Rectal smooth muscle tissue (tissue), 1 donor: Measurements from ENCODE around the gene NAALADL2.
A peak's percentile ranks its signal among the peaks of the same experiment; 100 is the strongest.

ENCODE experiments used
- H3K27ac ChIP-seq: one replicate; pipeline ENCODE4 v1.7.0; 2013; ENCODE audit warnings: low read depth, low read length, inconsistent platforms
- H3K27me3 ChIP-seq: one replicate; pipeline ENCODE4 v1.7.0; 2013; ENCODE audit warnings: low read length; ENCODE audit not compliant: control insufficient read depth, insufficient read depth
- H3K36me3 ChIP-seq: one replicate; pipeline ENCODE4 v1.7.0; 2013; ENCODE audit warnings: low read length; ENCODE audit not compliant: control insufficient read depth, insufficient read depth
- H3K4me1 ChIP-seq: one replicate; pipeline ENCODE4 v1.7.0; 2013; ENCODE audit warnings: low read length; ENCODE audit not compliant: control insufficient read depth, insufficient read depth
- H3K4me3 ChIP-seq: one replicate; pipeline ENCODE4 v1.7.0; 2013; ENCODE audit warnings: low read length
- H3K9ac ChIP-seq: one replicate; pipeline ENCODE4 v1.7.0; 2013; ENCODE audit warnings: low read length

NAALADL2 gene

DNA sequence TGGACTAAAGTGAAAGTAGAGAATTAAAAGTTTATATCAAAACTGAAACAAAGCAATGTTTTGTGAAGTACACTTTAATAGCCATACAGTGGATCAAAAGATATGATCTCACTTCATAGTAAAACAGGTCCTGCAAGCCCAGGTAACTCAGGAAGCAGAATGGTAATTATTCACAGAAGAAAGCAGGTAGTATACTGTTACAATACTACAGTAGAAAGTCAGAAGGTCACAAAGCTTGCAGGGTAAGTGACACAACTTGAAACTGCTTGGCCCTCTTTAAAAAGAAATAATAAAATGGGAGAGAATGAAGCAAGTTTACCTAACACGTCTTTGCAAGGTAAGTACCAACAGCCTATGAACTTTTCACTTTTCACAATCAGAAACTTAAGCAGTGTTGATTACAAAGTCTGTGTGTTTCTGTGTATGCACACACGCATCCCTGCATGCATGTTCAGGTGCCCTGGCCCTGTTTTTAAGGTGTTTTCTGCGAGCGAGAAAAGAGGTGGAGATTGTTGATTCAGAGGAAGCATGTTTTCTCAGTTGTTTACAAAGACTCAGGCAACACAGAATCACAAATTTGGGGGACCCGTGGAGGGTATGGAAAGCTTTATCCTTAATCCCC is at the start of gene NAALADL2:
Gene NAALADL2, plus strand, starts transcription at position 221 of the 622 bp plus-strand sequence.
- Histone ChIP-seq H3K9ac (no peak within 1 kb of the TSS), H3K27ac (no peak within 1 kb of the TSS)

GRCh38 chr3:174810254-174810653 is 48.9 kb upstream of the NAALADL2 start:
- Histone ChIP-seq H3K9ac (no peak overlapping the region), H3K27ac (no peak overlapping the region), H3K4me3 (no peak overlapping the region), H3K36me3 (no peaks in the 10 kb centered on the region), H3K4me1 (no peaks in the 10 kb centered on the region), H3K27me3 (no peaks in the 10 kb centered on the region)

More for the DNA sequence above, at the start of gene NAALADL2:
- H3K4me3 ChIP-seq: peak within 1 kb of the TSS; percentile 1
- H3K4me1 ChIP-seq: no peaks in the 10 kb centered on the region
- H3K27me3 ChIP-seq: no peaks in the 10 kb centered on the region
- H3K36me3 ChIP-seq: no peaks in the 10 kb centered on the region

- Histone ChIP-seq H3K4me1 (no peaks in the 10 kb centered on the region), H3K36me3 (no peaks in the 10 kb centered on the region), H3K27ac (no peak overlapping the region), H3K9ac (no peak overlapping the region), H3K4me3 (no peak overlapping the region), H3K27me3 (no peaks in the 10 kb centered on the region)
These were observed 46.8 kb upstream of the NAALADL2 start for GRCh38 chr3:174812172-174812862.

DNA sequence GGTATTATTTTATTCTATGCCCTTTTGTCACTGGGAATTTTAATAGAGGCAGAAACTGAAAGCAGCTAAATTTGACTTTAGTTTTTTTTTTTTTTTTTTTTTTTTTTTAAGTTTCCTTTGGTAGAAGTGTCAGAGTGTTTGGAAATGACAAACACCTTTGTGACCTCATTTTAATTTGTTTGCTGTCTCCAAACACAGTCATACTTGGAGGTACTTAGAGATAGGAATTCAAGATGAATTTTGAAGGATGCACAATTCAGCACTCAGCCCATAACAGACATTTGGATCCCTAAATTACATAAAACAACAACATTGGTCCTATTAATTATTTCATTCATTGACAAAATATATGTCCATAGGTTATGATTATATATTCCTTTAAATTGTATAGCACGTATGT is 43.4 kb upstream of the NAALADL2 start:
- Histone ChIP-seq H3K9ac (no peak overlapping the region), H3K4me1 (no peaks in the 10 kb centered on the region), H3K27me3 (no peaks in the 10 kb centered on the region), H3K36me3 (no peaks in the 10 kb centered on the region), H3K27ac (no peak overlapping the region), H3K4me3 (no peak overlapping the region)

- H3K27ac ChIP-seq: no peak overlapping the region
- H3K4me3 ChIP-seq: no peak overlapping the region
- no peaks in the 10 kb centered on the region for H3K27me3 ChIP-seq
- H3K9ac ChIP-seq: no peak overlapping the region
- H3K36me3 ChIP-seq: no peaks in the 10 kb centered on the region
- no peaks in the 10 kb centered on the region for H3K4me1 ChIP-seq
These were observed 38.2 kb upstream of the NAALADL2 start for GRCh38 chr3:174820885-174821284.

DNA sequence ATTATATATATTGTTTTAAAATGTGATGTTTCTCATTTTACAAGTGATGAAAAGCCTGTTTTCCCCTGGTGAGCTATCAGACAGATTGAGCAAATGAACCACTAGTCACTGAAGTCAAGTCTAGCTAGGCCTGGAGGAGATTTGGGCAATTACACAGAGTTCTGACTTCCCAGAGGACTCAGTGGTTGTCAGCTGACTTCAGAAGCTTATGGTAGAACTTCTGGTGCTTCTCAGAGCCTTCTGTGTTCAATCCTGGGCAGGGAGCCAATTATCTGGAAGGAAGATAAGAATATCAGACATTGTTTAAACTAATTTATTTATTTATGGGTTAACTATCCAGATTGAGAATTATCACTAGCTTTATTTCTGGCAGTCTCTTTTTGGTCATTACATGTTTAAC is 37.7 kb upstream of the NAALADL2 start:
- Histone ChIP-seq H3K9ac (no peak overlapping the region), H3K4me3 (no peak overlapping the region), H3K27ac (no peak overlapping the region), H3K36me3 (no peaks in the 10 kb centered on the region), H3K4me1 (no peaks in the 10 kb centered on the region), H3K27me3 (no peaks in the 10 kb centered on the region)

GRCh38 chr3:174822320-174822719 is 36.8 kb upstream of the NAALADL2 start:
- Histone ChIP-seq H3K9ac (no peak overlapping the region), H3K4me1 (no peaks in the 10 kb centered on the region), H3K36me3 (no peaks in the 10 kb centered on the region), H3K4me3 (no peak overlapping the region), H3K27ac (no peak overlapping the region), H3K27me3 (no peaks in the 10 kb centered on the region)

DNA sequence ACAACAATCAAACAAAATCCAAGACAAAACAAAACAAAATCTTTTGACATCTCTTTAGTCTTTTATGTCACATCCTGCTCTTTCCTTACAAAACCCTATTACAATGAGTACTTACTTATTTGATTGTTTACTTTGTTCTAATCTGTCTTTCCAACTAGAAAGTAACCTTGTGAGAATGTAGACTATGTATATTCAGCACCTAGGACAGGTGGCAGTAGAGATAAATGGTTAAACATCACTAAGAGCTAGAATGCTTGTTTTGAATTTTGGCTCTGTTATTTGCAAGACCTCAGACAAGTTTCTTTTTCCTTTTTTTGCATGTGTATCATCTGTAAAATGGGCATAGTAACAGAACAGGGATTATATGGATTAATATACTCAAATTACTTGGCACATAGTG is 33.1 kb upstream of the NAALADL2 start:
- no peak overlapping the region for H3K27ac ChIP-seq
- no peak overlapping the region for H3K4me3 ChIP-seq
- no peaks in the 10 kb centered on the region for H3K36me3 ChIP-seq
- no peaks in the 10 kb centered on the region for H3K4me1 ChIP-seq
- H3K27me3 ChIP-seq: no peaks in the 10 kb centered on the region
- no peak overlapping the region for H3K9ac ChIP-seq

DNA sequence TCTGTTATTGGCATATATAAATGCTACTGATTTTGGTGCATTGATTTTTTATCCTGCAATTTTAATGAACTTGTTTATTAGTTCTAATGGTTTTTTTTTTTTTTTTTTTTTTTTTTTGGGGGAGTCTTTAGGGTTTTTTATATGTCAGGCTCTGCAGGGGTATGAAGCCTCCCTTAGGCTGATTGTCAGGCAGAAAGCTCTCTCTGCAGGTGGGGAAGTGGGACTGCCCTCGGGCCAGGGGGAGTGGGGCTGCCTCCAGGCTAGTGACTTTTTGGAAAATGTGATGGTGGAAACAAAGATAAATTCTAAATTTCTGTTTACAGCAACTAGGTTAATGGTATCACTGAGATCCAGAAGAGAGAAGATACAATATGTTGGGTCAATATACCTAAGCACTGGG is 14.4 kb upstream of the NAALADL2 start:
- no peaks in the 10 kb centered on the region for H3K4me1 ChIP-seq
- H3K4me3 ChIP-seq: no peak overlapping the region
- no peaks in the 10 kb centered on the region for H3K36me3 ChIP-seq
- no peak overlapping the region for H3K9ac ChIP-seq
- no peaks in the 10 kb centered on the region for H3K27me3 ChIP-seq
- H3K27ac ChIP-seq: no peak overlapping the region

- no peaks in the 10 kb centered on the region for H3K36me3 ChIP-seq
- no peak overlapping the region for H3K4me3 ChIP-seq
- no peak overlapping the region for H3K9ac ChIP-seq
- H3K27ac ChIP-seq: no peak overlapping the region
- H3K4me1 ChIP-seq: no peaks in the 10 kb centered on the region
- no peaks in the 10 kb centered on the region for H3K27me3 ChIP-seq
These were observed 13.1 kb upstream of the NAALADL2 start for GRCh38 chr3:174846055-174846454.

DNA sequence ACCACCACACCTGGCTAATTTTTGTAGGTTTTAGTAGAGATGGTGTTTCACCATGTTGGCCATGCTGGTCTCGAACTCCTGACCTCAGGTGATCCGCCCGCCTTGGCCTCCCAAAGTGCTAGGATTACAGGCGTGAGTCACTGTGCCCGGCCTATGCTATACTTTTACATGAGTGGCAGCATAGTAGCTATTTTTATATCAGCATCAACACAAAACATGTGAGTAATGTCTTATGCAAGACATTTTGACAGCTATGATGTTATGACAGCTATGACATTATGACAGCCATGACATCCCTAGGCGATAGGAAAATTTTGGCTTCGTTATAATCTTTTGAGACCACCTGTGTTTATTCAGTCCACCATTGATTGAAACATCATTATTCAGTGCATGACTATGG is 4.1 kb upstream of the NAALADL2 start:
- no peaks in the 10 kb centered on the region for H3K36me3 ChIP-seq
- H3K27ac ChIP-seq: no peak overlapping the region
- H3K4me1 ChIP-seq: no peaks in the 10 kb centered on the region
- H3K9ac ChIP-seq: no peak overlapping the region
- no peak overlapping the region for H3K4me3 ChIP-seq
- H3K27me3 ChIP-seq: no peaks in the 10 kb centered on the region

GRCh38 chr3:174857301-174857700 is 1.8 kb upstream of the NAALADL2 start:
- H3K27ac ChIP-seq: no peak overlapping the region
- no peaks in the 10 kb centered on the region for H3K4me1 ChIP-seq
- H3K9ac ChIP-seq: no peak overlapping the region
- H3K4me3 ChIP-seq: no peak overlapping the region
- H3K36me3 ChIP-seq: no peaks in the 10 kb centered on the region
- H3K27me3 ChIP-seq: no peaks in the 10 kb centered on the region

DNA sequence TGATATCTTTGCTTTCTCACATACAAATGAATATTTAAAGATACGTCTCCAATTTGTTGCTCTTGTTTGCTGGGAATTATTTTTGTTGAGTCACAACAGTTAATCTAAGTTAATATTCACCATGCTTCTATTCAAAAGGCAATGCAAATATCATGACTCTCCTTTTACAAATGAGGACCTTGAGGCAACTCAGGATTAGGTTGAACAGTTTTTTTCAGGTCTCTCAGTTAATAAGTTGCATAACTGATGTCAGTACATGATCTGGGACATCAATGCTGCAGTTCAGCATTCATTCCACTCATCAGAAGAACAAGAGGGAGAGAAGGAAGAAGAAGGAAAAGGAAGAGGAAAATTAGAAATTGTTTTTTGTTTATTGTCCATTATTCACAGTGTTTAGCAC is 781 bp upstream of the NAALADL2 start:
- H3K27ac ChIP-seq: no peak overlapping the region
- no peaks in the 10 kb centered on the region for H3K27me3 ChIP-seq
- no peaks in the 10 kb centered on the region for H3K4me1 ChIP-seq
- no peak overlapping the region for H3K4me3 ChIP-seq
- no peaks in the 10 kb centered on the region for H3K36me3 ChIP-seq
- no peak overlapping the region for H3K9ac ChIP-seq
